HG02970 (cell line): ENCODE data around the gene SPATA2L.

ENCODE experiments used
- ATAC-seq: cut with Tn5 transposase; IDR thresholded peaks from one replicate; pipeline ENCODE4 v1.9.1; 2021; ENCODE audit warnings: mild to moderate bottlenecking, moderate library complexity, moderate number of reproducible peaks; ENCODE audit not compliant: unreplicated experiment, low FRiP score

The SPATA2L gene

GRCh38 chr16:89729293-89729692, 27.8 kb upstream of the SPATA2L start:
- ATAC-seq, result no peak

GRCh38 chr16:89727406-89728120, 26.1 kb upstream of the SPATA2L start:
- ATAC-seq, result no peak

- ATAC-seq, result no peak
These were observed 22.1 kb upstream of the SPATA2L start for GRCh38 chr16:89723279-89724250.

- ATAC-seq, result no peak
These were observed 21.1 kb upstream of the SPATA2L start for GRCh38 chr16:89722392-89723278.

- ATAC-seq, result peak; percentile 29
These were observed 20.3 kb upstream of the SPATA2L start for GRCh38 chr16:89721546-89722391.

GRCh38 chr16:89720813-89721545, 19.5 kb upstream of the SPATA2L start, which contains the start of the genes VPS9D1 and ZNF276:
VPS9D1 (minus strand) TSS chr16:89720898; CDS start chr16:89720861, 37 bp downstream.
ZNF276 (plus strand) TSS chr16:89721537; CDS start chr16:89721641, 104 bp downstream.
- peak; percentile 47 for ATAC-seq

GRCh38 chr16:89720551-89720812, 19.0 kb upstream of the SPATA2L start:
- peak; percentile 21 for ATAC-seq

GRCh38 chr16:89717688-89718505, 16.4 kb upstream of the SPATA2L start:
- ATAC-seq, result no peak

GRCh38 chr16:89716916-89717687, 15.6 kb upstream of the SPATA2L start:
- no peak for ATAC-seq

- no peak for ATAC-seq
These were observed 15.0 kb upstream of the SPATA2L start for GRCh38 chr16:89716493-89716892.

GRCh38 chr16:89712274-89712781, 10.8 kb upstream of the SPATA2L start:
- ATAC-seq, result no peak

GRCh38 chr16:89711601-89712273, 10.2 kb upstream of the SPATA2L start:
- ATAC-seq, result no peak

- ATAC-seq, result no peak
These were observed 9.4 kb upstream of the SPATA2L start for GRCh38 chr16:89710709-89711564.

GRCh38 chr16:89709716-89710432, 8.4 kb upstream of the SPATA2L start:
- no peak for ATAC-seq

- ATAC-seq, result no peak
These were observed 7.7 kb upstream of the SPATA2L start for GRCh38 chr16:89709166-89709565.
